ENCODE data around the gene CLCN6. TPM values are rescaled to one million over a fixed set of nuclear protein-coding genes. Genes with fewer than 3 reads are reported as not detected.

Gene CLCN6
- total RNA-seq, 1 experiment from 2014 or later = 13.7 TPM

- no peak for DNase-seq (ENCODE audit: low read depth, low spot score)
- no peak overlapping the region for H2AFZ ChIP-seq (ENCODE audit: low read depth, low read length, poor library complexity, severe bottlenecking)
- H3K4me1 ChIP-seq (ENCODE audit: control insufficient read depth in 1 of 2, insufficient read depth in 2 of 2, low read length in 2 of 2) = 0 out of 4 replicates have a peak, but pooled peaks cover 0 to 3% of the 10 kb centered on the region in 2 experiments
- intact Hi-C loops (cut with micrococcal nuclease) = no loop called here
- H3K4me3 ChIP-seq (replicated peaks in 1 of 2; ENCODE audit: low read depth in 1 of 2, low read length in 2 of 2) = no peak overlapping the region
- no peak overlapping the region for H3K9ac ChIP-seq (ENCODE audit: low read length)
- H3K36me3 ChIP-seq (ENCODE audit: control insufficient read depth in 1 of 2, insufficient read depth in 2 of 2, low read length in 2 of 2) = peaks cover 0 to 11% of the 10 kb centered on the region in 2 experiments; a peak in 1 of 4 replicates
- H3K9me2 ChIP-seq (ENCODE audit: insufficient read depth) = no peaks in the 10 kb centered on the region
- ChIA-PET CTCF (no interaction called here), POLR2A (no interaction called here), RAD21 (ENCODE audit: low non-redundant PET in 1 of 2, low total read pairs in 2 of 2, uncharacterized antibody in 2 of 2, unreplicated experiment in 2 of 2) (no interaction called here)
- TF ChIP-seq ZBTB33 (IDR thresholded peaks at IDR 0.05; ENCODE audit: extremely low read depth, insufficient replicate concordance, low read length) (no peak), TCF7L2 (IDR thresholded peaks at IDR 0.05; ENCODE audit: borderline replicate concordance, extremely low read depth, insufficient read depth, insufficient read length) (no peak), CTCF (IDR thresholded peaks at IDR 0.05 in 2 of 3, conservative IDR thresholded peaks at IDR 0.05 in 1 of 3; ENCODE audit: borderline replicate concordance in 1 of 3, insufficient read depth in 1 of 3, low read depth in 2 of 3, low read length in 2 of 3) (0 out of 6 replicates have a peak, but pooled peaks of 1 of the 3 experiments have one; percentile 9), REST (IDR thresholded peaks at IDR 0.05; ENCODE audit: low read depth) (peak; percentile 80)
- peak; percentile 62 for ATAC-seq
- no peak overlapping the region for H3K4me2 ChIP-seq (ENCODE audit: low read length)
- no TSS peak for BruUV-seq (replicated peaks)
- no peak overlapping the region for H3K27ac ChIP-seq (ENCODE audit: low read depth, low read length)
- no peaks in the 10 kb centered on the region for H3K9me3 ChIP-seq (ENCODE audit: control insufficient read depth in 1 of 2, insufficient read depth in 1 of 2, low read depth in 1 of 2, low read length in 2 of 2)
- H4K20me1 ChIP-seq (ENCODE audit: insufficient read depth) = no peaks in the 10 kb centered on the region
- H3K27me3 ChIP-seq (ENCODE audit: insufficient read depth, low read length) = no peaks in the 10 kb centered on the region
- H3K79me2 ChIP-seq (ENCODE audit: insufficient read depth, low read length) = no peaks in the 10 kb centered on the region
Observed at GRCh38 chr1:11845641-11846335, 39.8 kb downstream of the CLCN6 start.

All from HCT116 (cell line).